CD4-positive, alpha-beta memory T cell (primary cell): ENCODE measurements around the gene BCLAF1. TPM values are rescaled to one million over a fixed set of nuclear protein-coding genes. Genes with fewer than 3 reads are reported as not detected.

ENCODE experiments used
- CTCF ChIA-PET: fragments of 350-600 bp; sonication (Branson Sonifier 250); formaldehyde crosslinking; loops from one replicate; lab custom pipeline; 2021; ENCODE audit warnings: inconsistent platforms; ENCODE audit not compliant: partially characterized antibody; lab: Charles Lee
- POLR2A ChIA-PET: fragments of 350-600 bp; sonication (Branson Sonifier 250); formaldehyde crosslinking; loops from one replicate; lab custom pipeline; 2021; ENCODE audit not compliant: partially characterized antibody; lab: Charles Lee
- DNase-seq, 5 donors: peaks; one replicate each; pipeline versions ENCODE4 v3.0.0 to v3.0.0-alpha.2; 2020 to 2022; ENCODE audit warnings: mixed read lengths in 1 of 5
- H3K27ac ChIP-seq: one replicate; pipeline ENCODE4 v1.7.0; 2013; ENCODE audit warnings: low read depth, low read length
- H3K27me3 ChIP-seq: 2 replicates; pipeline ENCODE4 v1.7.0; 2013; ENCODE audit warnings: mild to moderate bottlenecking, low read length, moderate library complexity; ENCODE audit not compliant: insufficient read depth
- H3K36me3 ChIP-seq: 2 replicates; pipeline ENCODE4 v1.7.0; 2013; ENCODE audit warnings: mild to moderate bottlenecking, low read length, moderate library complexity; ENCODE audit not compliant: insufficient read depth
- H3K4me1 ChIP-seq: 2 replicates; pipeline ENCODE4 v1.7.0; 2013; ENCODE audit warnings: mild to moderate bottlenecking, low read length, moderate library complexity; ENCODE audit not compliant: insufficient read depth
- H3K4me3 ChIP-seq, 2 donors: one replicate each; pipeline ENCODE4 v1.7.0; 2013; ENCODE audit warnings: low read length in 2 of 2, mild to moderate bottlenecking in 1 of 2
- H3K9me3 ChIP-seq, 2 donors: one replicate each; pipeline ENCODE4 v1.7.0; 2013; ENCODE audit warnings: low read length in 2 of 2, control low read depth in 1 of 2; ENCODE audit not compliant: control insufficient read depth in 1 of 2
- H3K27ac Mint-ChIP-seq, 7 donors: one replicate each; pipeline ENCODE4 v1.8.0; 2020 to 2021; ENCODE audit warnings: mixed read lengths in 7 of 7, mild to moderate bottlenecking in 6 of 7, inconsistent platforms in 3 of 7, moderate library complexity in 3 of 7
- H3K27me3 Mint-ChIP-seq, 2 donors: one replicate each; pipeline ENCODE4 v1.8.0; 2020 to 2021; ENCODE audit warnings: mixed read lengths in 2 of 2
- H3K36me3 Mint-ChIP-seq, 2 donors: one replicate each; pipeline ENCODE4 v1.8.0; 2020 to 2021; ENCODE audit warnings: mixed read lengths in 2 of 2, inconsistent platforms in 1 of 2, mild to moderate bottlenecking in 1 of 2
- H3K4me1 Mint-ChIP-seq, 4 donors: one replicate each; pipeline ENCODE4 v1.8.0; 2020 to 2021; ENCODE audit warnings: mixed read lengths in 4 of 4, mild to moderate bottlenecking in 1 of 4
- H3K4me3 Mint-ChIP-seq, 8 donors: one replicate each; pipeline ENCODE4 v1.8.0; 2020 to 2021; ENCODE audit warnings: mixed read lengths in 8 of 8, mild to moderate bottlenecking in 7 of 8, moderate library complexity in 6 of 8, inconsistent platforms in 3 of 8
- H3K9me3 Mint-ChIP-seq, 8 donors: one replicate each; pipeline ENCODE4 v1.8.0; 2020 to 2021; ENCODE audit warnings: mixed read lengths in 8 of 8, mild to moderate bottlenecking in 5 of 8, inconsistent platforms in 3 of 8, moderate library complexity in 1 of 8
- intact Hi-C: fragments of 100-400 bp; cut with micrococcal nuclease; formaldehyde crosslinking; loops from one replicate; pipeline ENCODE4 v1.15.1; 2023
- polyA plus RNA-seq, 2 donors: library from polyadenylated mRNA; unstranded; fragments of 300-500 nt; fragmentation: Illumina TruSeq; gene quantifications; one replicate each; pipeline ENCODE4 v1.2.3, GENCODE V29; 2021
- total RNA-seq, 2 experiments: library from RNA; stranded (reverse); gene quantifications; one replicate each; pipeline ENCODE4 v1.2.3, GENCODE V29; 2021

BCLAF1 gene
- total and polyA plus RNA-seq, 4 experiments from 2014 or later, result 81.9 to 242 (median 174) TPM

DNA sequence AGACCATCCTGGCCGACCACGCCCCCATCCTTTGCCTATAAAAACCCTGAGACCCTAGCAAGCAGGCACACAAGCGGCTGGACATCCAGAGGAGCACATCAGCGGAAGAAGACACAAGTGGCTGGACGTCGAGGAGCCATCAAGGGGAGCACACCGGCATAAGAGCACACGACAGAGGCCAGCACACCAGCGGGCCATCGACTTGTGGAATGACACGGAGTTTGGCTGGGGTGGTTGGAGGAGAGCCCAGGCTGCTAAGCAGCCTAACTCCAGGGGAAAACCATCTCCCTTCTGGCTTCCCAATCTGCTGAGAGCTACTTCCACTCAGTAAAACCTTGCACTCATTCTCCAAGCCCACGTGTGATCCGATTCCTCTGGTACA is 44.8 kb upstream of the BCLAF1 start:
- H3K4me1 ChIP-seq, result no peaks in the 10 kb centered on the region
- no peak for DNase-seq
- no peaks in the 10 kb centered on the region for H3K27me3 Mint-ChIP-seq
- no peaks in the 10 kb centered on the region for H3K9me3 Mint-ChIP-seq
- H3K27ac Mint-ChIP-seq, result peak overlapping the region in 1 of 7 donors; percentile 34
- H3K36me3 Mint-ChIP-seq, result no peaks in the 10 kb centered on the region
- no peaks in the 10 kb centered on the region for H3K27me3 ChIP-seq
- CTCF ChIA-PET, result no interaction called here
- no peaks in the 10 kb centered on the region for H3K4me1 Mint-ChIP-seq
- H3K4me3 ChIP-seq, result no peak overlapping the region
- intact Hi-C loops, result no loop called here
- H3K36me3 ChIP-seq, result no peaks in the 10 kb centered on the region
- no peak overlapping the region for H3K27ac ChIP-seq
- H3K4me3 Mint-ChIP-seq, result no peak overlapping the region
- POLR2A ChIA-PET, result no interaction called here
- H3K9me3 ChIP-seq, result no peaks in the 10 kb centered on the region

DNA sequence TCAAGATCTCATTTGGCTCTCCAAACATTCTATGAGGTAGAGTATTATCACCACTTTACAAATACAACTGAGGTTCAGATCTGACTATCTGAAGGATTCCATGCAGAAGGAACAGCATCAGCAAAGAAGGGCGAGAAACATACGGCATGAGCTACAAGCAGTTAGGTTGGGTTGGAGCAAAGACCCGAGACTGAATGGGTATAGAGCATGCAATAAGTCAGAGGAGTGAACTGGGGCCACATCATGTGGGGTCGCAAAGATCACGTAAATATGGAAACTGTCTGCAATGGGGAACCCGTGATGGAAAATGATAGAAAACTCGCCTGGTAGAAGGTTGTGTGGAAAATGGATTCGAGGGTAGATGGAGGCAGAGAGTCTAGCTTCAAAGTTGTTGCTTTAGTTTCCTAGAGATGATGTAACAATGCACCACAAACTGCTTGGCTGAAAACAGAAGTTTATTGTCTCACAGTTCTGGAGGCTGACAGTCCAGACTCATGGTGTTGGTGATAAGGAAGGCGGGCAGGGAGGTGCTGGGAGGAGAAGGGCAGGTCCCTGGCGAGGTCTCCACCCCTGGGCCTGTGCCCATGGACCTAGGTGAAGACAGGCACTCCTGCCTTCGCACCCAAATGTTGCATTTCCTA is 44.3 kb upstream of the BCLAF1 start:
- ChIA-PET POLR2A (no interaction called here), CTCF (interaction anchor here (1.6 kb wide), 1 partner anchor 16 kb away, joined by 5 read pairs; no protein-coding TSS in a partner anchor)
- H3K9me3 ChIP-seq, result no peaks in the 10 kb centered on the region
- H3K4me3 ChIP-seq, result no peak overlapping the region
- no peak overlapping the region for H3K27ac ChIP-seq
- no peaks in the 10 kb centered on the region for H3K27me3 Mint-ChIP-seq
- no peaks in the 10 kb centered on the region for H3K27me3 ChIP-seq
- no peaks in the 10 kb centered on the region for H3K36me3 ChIP-seq
- H3K4me3 Mint-ChIP-seq, result no peak overlapping the region
- H3K36me3 Mint-ChIP-seq, result no peaks in the 10 kb centered on the region
- intact Hi-C loops, result no loop called here
- no peaks in the 10 kb centered on the region for H3K9me3 Mint-ChIP-seq
- no peaks in the 10 kb centered on the region for H3K4me1 Mint-ChIP-seq
- no peak for DNase-seq
- H3K27ac Mint-ChIP-seq, result peak overlapping the region in 1 of 7 donors; percentile 34
- H3K4me1 ChIP-seq, result no peaks in the 10 kb centered on the region

DNA sequence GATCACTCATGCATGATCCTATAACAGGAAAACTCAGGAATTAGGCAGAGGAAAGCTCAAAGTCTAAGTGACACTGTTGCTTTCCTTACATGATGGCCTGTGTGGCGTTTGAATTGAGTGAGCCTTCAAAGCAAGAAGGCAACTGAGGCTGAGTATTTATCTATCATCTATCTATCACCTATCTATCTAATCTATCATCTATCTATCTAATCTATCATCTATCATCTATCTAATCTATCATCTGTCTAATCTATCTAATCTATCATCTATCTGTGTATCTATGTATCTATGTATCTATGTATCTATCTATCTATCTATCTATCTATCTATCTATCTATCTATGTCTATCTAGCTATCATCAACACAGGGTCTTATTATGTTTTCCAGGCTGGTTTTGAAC is 41.8 kb upstream of the BCLAF1 start:
- no peak overlapping the region for H3K27ac Mint-ChIP-seq
- intact Hi-C loops, result no loop called here
- ChIA-PET POLR2A (no interaction called here), CTCF (no interaction called here)
- H3K36me3 Mint-ChIP-seq, result no peaks in the 10 kb centered on the region
- Histone ChIP-seq H3K27ac (no peak overlapping the region), H3K4me3 (no peak overlapping the region), H3K36me3 (no peaks in the 10 kb centered on the region), H3K9me3 (no peaks in the 10 kb centered on the region), H3K4me1 (no peaks in the 10 kb centered on the region), H3K27me3 (no peaks in the 10 kb centered on the region)
- DNase-seq, result no peak
- H3K27me3 Mint-ChIP-seq, result no peaks in the 10 kb centered on the region
- H3K4me1 Mint-ChIP-seq, result no peaks in the 10 kb centered on the region
- no peak overlapping the region for H3K4me3 Mint-ChIP-seq
- no peaks in the 10 kb centered on the region for H3K9me3 Mint-ChIP-seq

DNA sequence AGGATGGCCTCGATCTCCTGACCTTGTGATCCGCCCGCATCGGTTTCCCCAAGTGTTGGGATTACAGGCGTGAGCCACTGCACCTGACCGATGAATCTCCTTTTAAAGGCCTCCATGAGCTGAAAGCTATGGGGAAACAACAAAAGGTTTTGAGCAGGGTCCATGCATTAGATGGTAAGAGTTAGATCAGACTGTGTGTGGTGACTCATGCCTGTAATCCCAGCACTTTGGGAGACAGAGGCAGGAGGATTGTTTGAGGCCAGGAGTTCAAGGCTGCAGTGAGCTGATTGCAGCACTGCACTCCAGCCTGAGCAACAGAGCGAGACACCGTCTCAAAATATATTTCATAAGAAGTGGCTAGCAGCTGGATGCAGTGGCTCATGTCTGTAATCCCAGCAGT is 41.0 kb upstream of the BCLAF1 start:
- Mint-ChIP-seq H3K27me3 (no peaks in the 10 kb centered on the region), H3K27ac (no peak overlapping the region), H3K9me3 (no peaks in the 10 kb centered on the region), H3K4me1 (no peaks in the 10 kb centered on the region), H3K36me3 (no peaks in the 10 kb centered on the region), H3K4me3 (no peak overlapping the region)
- no peak for DNase-seq
- Histone ChIP-seq H3K27ac (no peak overlapping the region), H3K4me1 (no peaks in the 10 kb centered on the region), H3K9me3 (no peaks in the 10 kb centered on the region), H3K36me3 (no peaks in the 10 kb centered on the region), H3K4me3 (no peak overlapping the region), H3K27me3 (no peaks in the 10 kb centered on the region)
- ChIA-PET CTCF (no interaction called here), POLR2A (no interaction called here)
- intact Hi-C loops, result no loop called here

DNA sequence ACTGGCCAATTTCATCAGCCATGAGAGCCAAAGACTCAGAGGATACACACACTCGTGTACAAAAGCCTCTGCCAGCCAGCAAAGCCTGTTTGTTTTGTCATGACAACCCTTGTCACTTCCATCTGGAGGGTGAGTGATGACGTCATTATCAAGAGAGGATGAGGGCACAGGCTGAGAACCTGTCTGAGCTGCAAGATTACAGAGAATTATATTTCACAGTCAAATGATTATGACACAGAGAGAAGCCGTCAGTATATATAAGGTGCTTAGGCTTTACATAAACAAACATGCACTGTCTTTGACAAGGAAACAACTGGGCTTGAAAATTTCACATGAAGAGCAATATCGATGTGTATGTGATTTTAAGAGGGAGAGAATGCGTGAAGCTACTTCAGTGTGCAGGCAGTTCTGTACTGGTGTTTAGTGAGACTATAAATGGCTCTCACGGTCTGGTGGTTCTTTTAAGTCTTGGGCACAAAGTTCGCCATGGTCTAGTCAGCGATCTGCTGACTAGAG is 36.5 kb upstream of the BCLAF1 start:
- Histone ChIP-seq H3K9me3 (no peaks in the 10 kb centered on the region), H3K27ac (no peak overlapping the region), H3K4me1 (no peaks in the 10 kb centered on the region), H3K36me3 (no peaks in the 10 kb centered on the region), H3K4me3 (no peak overlapping the region), H3K27me3 (no peaks in the 10 kb centered on the region)
- ChIA-PET POLR2A (no interaction called here), CTCF (interaction anchor here (1.4 to 1.5 kb wide), 2 partner anchors 9 to 10 kb away, joined by 3 read pairs; no protein-coding TSS in a partner anchor)
- H3K4me1 Mint-ChIP-seq, result no peaks in the 10 kb centered on the region
- intact Hi-C loops, result no loop called here
- no peak for DNase-seq
- H3K4me3 Mint-ChIP-seq, result no peak overlapping the region
- H3K27ac Mint-ChIP-seq, result no peak overlapping the region
- no peaks in the 10 kb centered on the region for H3K9me3 Mint-ChIP-seq
- no peaks in the 10 kb centered on the region for H3K27me3 Mint-ChIP-seq
- H3K36me3 Mint-ChIP-seq, result no peaks in the 10 kb centered on the region

DNA sequence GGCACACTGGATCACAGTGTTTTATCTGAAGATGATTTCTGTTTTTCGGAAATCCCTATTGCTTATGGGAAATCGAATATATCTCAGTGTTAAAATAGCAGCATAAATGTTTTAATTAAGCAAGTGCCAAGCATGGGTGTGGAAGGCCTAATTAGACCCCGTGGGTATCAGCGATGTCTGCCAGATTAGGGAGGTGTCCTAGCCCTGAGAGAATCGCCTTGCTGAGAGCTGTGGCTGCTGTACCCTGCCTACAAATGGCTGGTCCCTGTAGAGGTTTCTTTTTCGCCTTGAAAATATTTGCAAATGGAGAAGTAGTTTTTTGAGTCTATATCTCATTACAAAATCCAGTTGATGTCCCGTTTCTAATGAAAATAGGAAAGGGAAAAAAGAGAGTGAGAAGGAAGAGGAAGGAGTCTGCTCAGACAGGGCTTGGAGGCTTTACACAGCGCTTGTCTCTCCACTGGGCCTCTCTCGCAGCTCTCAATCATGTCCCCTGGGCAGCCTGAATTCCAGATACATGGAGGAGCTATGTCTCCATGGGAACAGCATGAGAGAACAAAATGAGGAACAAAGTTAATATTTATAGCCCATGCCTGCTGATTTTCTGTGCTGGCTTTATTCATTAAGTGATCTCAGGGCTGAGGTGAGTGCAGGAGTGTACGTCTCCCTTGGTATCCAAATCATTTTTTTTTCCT is 35.2 kb upstream of the BCLAF1 start:
- H3K36me3 ChIP-seq, result no peaks in the 10 kb centered on the region
- no peaks in the 10 kb centered on the region for H3K9me3 ChIP-seq
- no peak overlapping the region for H3K27ac ChIP-seq
- Mint-ChIP-seq H3K4me3 (no peak overlapping the region), H3K36me3 (no peaks in the 10 kb centered on the region), H3K27ac (no peak overlapping the region), H3K9me3 (no peaks in the 10 kb centered on the region), H3K4me1 (no peaks in the 10 kb centered on the region), H3K27me3 (no peaks in the 10 kb centered on the region)
- DNase-seq, result no peak
- no peaks in the 10 kb centered on the region for H3K4me1 ChIP-seq
- POLR2A ChIA-PET, result no interaction called here
- CTCF ChIA-PET, result interaction anchor here (1.4 kb wide), 1 partner anchor 9 kb away, joined by 3 read pairs; no protein-coding TSS in a partner anchor
- intact Hi-C loops, result no loop called here
- no peak overlapping the region for H3K4me3 ChIP-seq
- H3K27me3 ChIP-seq, result no peaks in the 10 kb centered on the region

DNA sequence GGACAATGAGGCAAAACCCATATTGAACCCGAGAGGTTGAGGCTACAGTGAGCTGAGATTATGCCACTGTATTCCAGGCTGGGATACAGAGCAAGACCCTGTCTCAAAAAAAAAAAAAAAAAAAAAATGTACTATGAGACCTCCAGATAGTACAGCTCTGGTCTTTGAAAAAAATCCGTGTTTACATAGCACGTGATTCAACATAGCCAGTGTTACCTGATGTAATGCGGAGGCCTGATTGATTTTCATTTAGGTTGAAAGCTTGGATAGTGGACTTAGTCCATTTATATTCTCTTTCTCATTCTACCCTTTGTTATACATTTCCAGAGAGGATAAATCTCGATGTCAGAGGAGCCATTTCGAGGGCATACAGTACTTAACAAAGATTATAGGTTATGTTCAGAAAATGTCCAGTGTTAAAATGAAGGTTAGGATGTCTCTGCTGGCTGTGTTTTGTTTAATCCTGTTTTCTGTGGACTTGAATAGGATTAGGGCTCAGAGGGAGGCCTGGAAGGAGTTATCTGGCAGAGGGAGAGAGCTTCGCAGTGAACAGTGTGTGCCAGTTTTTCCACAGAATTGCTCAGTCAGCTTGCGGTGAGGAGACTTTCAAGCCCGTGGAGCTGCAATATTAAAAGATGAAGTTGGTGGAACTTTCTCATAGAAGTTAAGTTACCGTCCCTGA is 33.9 kb upstream of the BCLAF1 start:
- POLR2A ChIA-PET, result no interaction called here
- H3K27ac ChIP-seq, result no peak overlapping the region
- intact Hi-C loops, result no loop called here
- Mint-ChIP-seq H3K27ac (no peak overlapping the region), H3K27me3 (no peaks in the 10 kb centered on the region), H3K4me1 (no peaks in the 10 kb centered on the region), H3K4me3 (no peak overlapping the region), H3K9me3 (no peaks in the 10 kb centered on the region), H3K36me3 (no peaks in the 10 kb centered on the region)
- no peaks in the 10 kb centered on the region for H3K9me3 ChIP-seq
- H3K36me3 ChIP-seq, result no peaks in the 10 kb centered on the region
- H3K4me1 ChIP-seq, result no peaks in the 10 kb centered on the region
- H3K4me3 ChIP-seq, result no peak overlapping the region
- CTCF ChIA-PET, result interaction anchor here (1.1 kb wide), 1 partner anchor 97 kb away, joined by 3 read pairs; no protein-coding TSS in a partner anchor
- DNase-seq, result no peak
- no peaks in the 10 kb centered on the region for H3K27me3 ChIP-seq
